Activated CD4-positive, alpha-beta T cell treated with anti-CD3 and anti-CD28 coated beads, Interleukin-2, amount 10 ng/mL, durations not matched to agents 24 days and 14 days (primary cell): ENCODE data around the gene VAMP2. TPM values are rescaled to one million over a fixed set of nuclear protein-coding genes. Genes with fewer than 3 reads are reported as not detected.

Experiments used
- DNase-seq: peaks from one replicate; pipeline ENCODE4 v3.0.0; 2022
- H3K27ac Mint-ChIP-seq: one replicate; pipeline ENCODE4 v1.8.0; 2022; ENCODE audit warnings: mild to moderate bottlenecking, mixed read lengths
- H3K27me3 Mint-ChIP-seq: one replicate; pipeline ENCODE4 v1.8.0; 2022; ENCODE audit warnings: mixed read lengths
- H3K36me3 Mint-ChIP-seq: one replicate; pipeline ENCODE4 v1.8.0; 2022; ENCODE audit warnings: low read depth, mild to moderate bottlenecking, mixed read lengths
- H3K4me1 Mint-ChIP-seq: one replicate; pipeline ENCODE4 v1.8.0; 2021; ENCODE audit warnings: mixed read lengths
- H3K4me3 Mint-ChIP-seq: one replicate; pipeline ENCODE4 v1.8.0; 2022; ENCODE audit warnings: mild to moderate bottlenecking, moderate library complexity, mixed read lengths
- H3K9me3 Mint-ChIP-seq: one replicate; pipeline ENCODE4 v1.8.0; 2021; ENCODE audit warnings: mixed read lengths
- intact Hi-C: fragments of 100-400 bp; cut with micrococcal nuclease; formaldehyde crosslinking; loops from one replicate; pipeline ENCODE4 v1.15.1; 2023
- total RNA-seq: library from RNA; stranded (reverse); gene quantifications from 2 replicates; pipeline ENCODE4 v1.2.3, GENCODE V29; 2022

VAMP2 gene
- total RNA-seq, 1 donor from 2014 or later, result 49.6 TPM

DNA sequence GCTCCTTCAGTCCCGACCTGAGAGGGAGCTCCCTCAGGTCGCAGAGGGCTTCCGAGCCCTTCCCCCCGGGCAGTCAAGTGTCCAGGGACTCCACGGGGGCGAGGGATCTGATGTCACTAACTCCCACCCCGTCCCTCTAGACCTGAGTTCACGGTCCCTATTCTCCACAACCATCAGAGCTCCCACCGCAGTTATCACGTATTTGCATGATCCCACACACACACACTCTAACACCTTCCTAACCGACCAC is 6.8 kb downstream of the VAMP2 start:
- H3K27me3 Mint-ChIP-seq, result no peaks in the 10 kb centered on the region
- no peak overlapping the region for H3K4me3 Mint-ChIP-seq
- intact Hi-C loops, result loop anchor here (1.0 to 10.0 kb wide), 6 partner anchors 17 to 921 kb away; partner anchors contain the start of genes DVL2, PHF23, TP53 and WRAP53
- H3K36me3 Mint-ChIP-seq, result peaks cover 28% of the 10 kb centered on the region
- DNase-seq, result no peak
- no peak overlapping the region for H3K27ac Mint-ChIP-seq
- peaks cover 58% of the 10 kb centered on the region for H3K4me1 Mint-ChIP-seq
- no peaks in the 10 kb centered on the region for H3K9me3 Mint-ChIP-seq

DNA sequence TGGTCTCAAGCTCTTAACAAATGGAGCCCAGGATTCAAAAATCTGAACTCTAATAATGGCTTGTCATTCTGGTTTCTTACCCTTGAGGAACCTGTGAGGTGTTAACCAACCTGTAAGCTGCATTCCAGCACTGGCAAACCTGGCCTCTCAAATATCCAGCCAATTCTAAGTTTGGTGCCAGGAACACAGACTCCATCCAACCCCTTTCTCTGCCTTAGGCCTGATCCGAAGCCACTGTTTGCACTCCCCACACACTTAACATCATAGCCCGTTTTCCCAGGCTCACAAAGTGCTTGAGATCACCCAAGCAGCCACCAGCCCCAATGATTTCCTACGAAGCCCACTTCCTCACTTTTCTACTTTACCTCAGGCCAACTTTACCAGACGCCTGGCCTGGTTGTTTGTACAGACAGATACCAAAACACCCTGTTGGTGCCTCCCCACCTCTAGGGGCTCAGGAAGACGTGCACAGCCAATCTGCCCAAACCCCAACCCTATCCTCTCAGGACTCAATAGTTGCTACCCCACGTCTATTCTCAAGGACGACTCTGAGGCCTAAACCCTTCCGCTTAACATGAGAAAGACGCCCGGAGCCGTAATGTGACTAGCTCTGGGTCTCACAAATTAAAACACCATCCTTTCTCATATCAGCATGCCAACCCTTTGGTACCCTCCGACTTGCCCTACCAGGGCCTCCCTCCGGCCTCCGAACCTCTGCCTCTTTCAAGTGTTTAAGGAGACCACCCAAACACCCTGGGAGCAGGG is 7.3 kb downstream of the VAMP2 start:
- Mint-ChIP-seq H3K27me3 (no peaks in the 10 kb centered on the region), H3K36me3 (peaks cover 23% of the 10 kb centered on the region), H3K4me1 (peaks cover 56% of the 10 kb centered on the region), H3K4me3 (no peak overlapping the region), H3K9me3 (no peaks in the 10 kb centered on the region), H3K27ac (no peak overlapping the region)
- peak; percentile 78 for DNase-seq
- intact Hi-C loops, result loop anchor here (10.0 kb wide), 2 partner anchors 471 to 921 kb away; partner anchors contain the start of genes DVL2, PHF23, TP53 and WRAP53

DNA sequence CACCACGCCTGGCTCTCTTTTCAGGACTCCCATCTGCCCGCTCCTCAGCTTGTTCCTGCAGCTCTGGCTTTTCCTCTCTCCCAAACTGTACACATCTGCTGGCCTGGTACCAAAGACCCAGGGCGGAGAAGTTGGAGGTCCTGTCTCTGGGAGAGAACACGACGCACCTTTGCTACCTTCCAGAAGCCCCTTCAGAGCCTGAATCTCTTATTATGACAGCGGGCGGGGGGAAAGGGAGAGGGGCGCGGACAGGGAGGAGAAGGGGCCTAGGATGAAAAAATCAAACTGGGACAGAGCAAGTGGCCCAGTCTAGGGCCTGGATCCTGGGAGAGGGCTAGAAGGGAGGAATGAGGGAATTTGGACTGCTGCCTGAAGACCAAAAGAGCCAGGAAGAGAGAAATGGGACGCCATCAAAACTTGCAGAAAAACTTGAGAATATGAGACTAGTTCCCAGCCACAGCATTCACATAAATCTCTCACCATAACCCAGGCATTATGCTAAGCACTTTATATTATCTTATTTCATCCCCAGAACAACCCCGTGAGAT is 8.1 kb downstream of the VAMP2 start:
- H3K4me3 Mint-ChIP-seq, result no peak overlapping the region
- DNase-seq, result no peak
- H3K36me3 Mint-ChIP-seq, result peaks cover 18% of the 10 kb centered on the region
- H3K27me3 Mint-ChIP-seq, result no peaks in the 10 kb centered on the region
- peaks cover 53% of the 10 kb centered on the region for H3K4me1 Mint-ChIP-seq
- H3K9me3 Mint-ChIP-seq, result no peaks in the 10 kb centered on the region
- intact Hi-C loops, result loop anchor here (10.0 kb wide), 2 partner anchors 470 to 920 kb away; partner anchors contain the start of genes DVL2, PHF23, TP53 and WRAP53
- no peak overlapping the region for H3K27ac Mint-ChIP-seq

DNA sequence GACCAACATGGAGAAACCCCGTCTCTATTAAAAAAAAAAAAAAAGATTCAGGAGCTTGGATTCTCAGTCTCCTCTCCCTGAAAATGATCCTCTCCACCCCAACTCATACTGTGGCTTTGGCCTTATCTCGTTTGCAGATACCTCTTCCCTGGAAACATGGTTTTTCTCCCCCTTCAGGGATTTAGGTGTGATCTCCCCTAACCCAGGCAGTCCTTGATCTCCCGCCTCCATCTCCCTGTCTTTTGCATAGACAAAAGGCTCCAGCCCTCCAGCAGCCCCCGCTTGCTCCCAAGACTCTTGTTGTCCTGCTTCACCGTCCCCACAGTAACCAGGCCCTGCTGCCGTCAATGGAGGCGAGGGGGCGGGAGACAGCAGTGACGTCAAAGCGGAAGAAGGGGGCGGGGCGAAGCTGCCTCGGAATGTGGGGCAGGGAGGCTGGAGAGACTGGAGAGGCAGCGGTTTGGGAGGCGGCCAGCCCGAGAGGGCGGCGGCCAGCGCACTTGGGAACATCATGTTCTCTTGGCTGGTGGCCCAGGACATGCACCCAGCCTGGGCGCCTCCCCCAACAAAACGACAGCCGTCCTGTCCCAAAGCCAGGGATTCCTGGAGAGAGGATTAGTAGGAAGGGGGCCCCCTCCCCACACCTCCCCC is 8.7 kb downstream of the VAMP2 start:
- Mint-ChIP-seq H3K27ac (no peak overlapping the region), H3K9me3 (no peaks in the 10 kb centered on the region), H3K27me3 (no peaks in the 10 kb centered on the region), H3K4me1 (peaks cover 48% of the 10 kb centered on the region), H3K4me3 (no peak overlapping the region), H3K36me3 (peaks cover 19% of the 10 kb centered on the region)
- peak; percentile 98 for DNase-seq
- intact Hi-C loops, result loop anchor here (10.0 kb wide), 2 partner anchors 469 to 919 kb away; partner anchors contain the start of genes DVL2, PHF23, TP53 and WRAP53

DNA sequence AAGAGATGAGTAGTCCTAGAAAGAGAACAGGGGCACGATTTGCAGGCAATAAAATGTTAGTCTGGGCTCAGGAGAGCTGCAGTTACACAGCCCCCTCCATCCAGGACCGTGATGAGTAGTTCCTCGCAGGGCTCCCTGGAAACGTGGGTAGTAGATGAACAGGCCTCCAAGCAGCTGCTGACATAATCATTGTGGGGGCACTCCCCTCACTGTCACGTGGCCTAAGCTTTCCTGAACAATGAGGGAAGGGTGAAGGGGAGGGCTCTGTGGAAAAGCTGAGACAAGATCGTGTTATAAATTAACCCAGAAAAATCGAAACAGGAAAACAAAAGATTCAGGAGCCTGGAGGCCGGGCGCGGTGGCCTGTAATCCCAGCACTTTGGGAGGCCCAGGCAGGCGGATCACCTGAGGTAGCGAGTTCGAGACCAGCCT is 9.2 kb downstream of the VAMP2 start:
- intact Hi-C loops, result loop anchor here (10.0 kb wide), 2 partner anchors 469 to 919 kb away; partner anchors contain the start of genes DVL2, PHF23, TP53 and WRAP53
- H3K4me1 Mint-ChIP-seq, result peaks cover 43% of the 10 kb centered on the region
- H3K9me3 Mint-ChIP-seq, result no peaks in the 10 kb centered on the region
- H3K36me3 Mint-ChIP-seq, result peaks cover 19% of the 10 kb centered on the region
- H3K27me3 Mint-ChIP-seq, result no peaks in the 10 kb centered on the region
- no peak overlapping the region for H3K27ac Mint-ChIP-seq
- no peak overlapping the region for H3K4me3 Mint-ChIP-seq
- DNase-seq, result peak; percentile 81

DNA sequence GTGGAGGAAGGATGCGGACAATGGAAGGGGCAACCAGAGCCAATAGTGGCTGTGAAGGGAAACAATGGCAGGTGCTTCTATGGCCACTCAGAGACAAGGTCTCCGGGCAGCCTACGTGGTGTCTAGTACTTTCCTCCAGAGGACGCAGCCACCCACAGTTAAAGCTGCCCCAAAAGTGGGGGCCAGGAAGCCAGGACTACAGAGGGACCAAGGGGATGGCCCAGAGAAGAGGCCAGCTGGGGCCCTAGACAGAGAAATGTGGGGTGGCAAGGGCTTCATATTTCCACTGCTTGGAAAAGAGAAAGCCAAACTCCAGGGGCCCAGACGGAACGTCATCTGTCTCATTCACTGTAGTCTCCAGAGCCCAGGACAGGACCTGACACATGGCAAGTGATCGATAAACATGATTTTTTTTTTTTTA is 9.7 kb downstream of the VAMP2 start:
- H3K27ac Mint-ChIP-seq, result no peak overlapping the region
- no peaks in the 10 kb centered on the region for H3K27me3 Mint-ChIP-seq
- intact Hi-C loops, result loop anchor here (10.0 kb wide), 2 partner anchors 468 to 918 kb away; partner anchors contain the start of genes DVL2, PHF23, TP53 and WRAP53
- peak; percentile 69 for DNase-seq
- H3K4me1 Mint-ChIP-seq, result peaks cover 41% of the 10 kb centered on the region
- H3K9me3 Mint-ChIP-seq, result no peaks in the 10 kb centered on the region
- no peak overlapping the region for H3K4me3 Mint-ChIP-seq
- peaks cover 21% of the 10 kb centered on the region for H3K36me3 Mint-ChIP-seq

DNA sequence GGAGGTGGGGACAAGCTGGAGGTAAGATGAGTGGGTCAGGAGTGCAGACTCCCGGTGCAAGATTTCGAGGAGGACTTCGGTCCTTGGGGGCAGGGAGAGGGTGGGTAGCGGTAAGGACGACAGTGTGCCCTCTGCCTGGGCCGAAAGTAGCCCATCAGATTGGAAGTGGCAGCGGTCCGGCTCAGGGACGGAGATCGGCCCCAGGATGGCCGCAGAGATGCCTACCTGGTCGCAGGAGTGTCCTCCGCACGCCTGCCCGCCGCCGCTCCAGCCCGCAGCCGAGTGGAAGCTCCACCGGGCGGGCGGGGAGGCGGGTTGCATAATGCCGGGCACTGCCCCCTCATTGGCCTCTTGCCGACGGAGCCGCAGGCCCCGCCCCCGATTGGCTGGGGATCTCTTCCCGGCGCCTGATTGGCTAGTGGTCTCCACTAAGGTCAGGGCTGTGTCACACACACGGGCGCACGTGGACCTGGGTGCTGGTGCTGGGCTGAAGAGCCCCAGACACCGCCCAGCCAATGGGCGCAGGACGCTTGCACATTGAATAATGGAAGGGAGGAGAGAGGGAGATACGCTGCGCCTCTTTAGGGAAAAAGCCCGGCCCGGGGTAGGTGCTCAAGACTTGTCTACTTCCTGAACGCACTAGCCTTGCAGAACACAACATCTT is 10.5 kb downstream of the VAMP2 start, which contains the start of gene PER1:
TSS of gene PER1 (minus strand) at position 293 of the 664 bp plus-strand sequence. CDS start 1,698 bp downstream, outside the sequence.
- Mint-ChIP-seq H3K36me3 (peaks cover 25% of the 10 kb centered on the region), H3K4me3 (no peak within 1 kb of the TSS), H3K27me3 (no peaks in the 10 kb centered on the region), H3K4me1 (peaks cover 41% of the 10 kb centered on the region), H3K27ac (no peak within 1 kb of the TSS), H3K9me3 (no peaks in the 10 kb centered on the region)
- intact Hi-C loops, result loop anchor here (1.0 to 10.0 kb wide), 3 partner anchors 311 to 917 kb away; partner anchors contain the start of genes DVL2, PHF23, TP53 and WRAP53
- DNase-seq, result peak; percentile 97

DNA sequence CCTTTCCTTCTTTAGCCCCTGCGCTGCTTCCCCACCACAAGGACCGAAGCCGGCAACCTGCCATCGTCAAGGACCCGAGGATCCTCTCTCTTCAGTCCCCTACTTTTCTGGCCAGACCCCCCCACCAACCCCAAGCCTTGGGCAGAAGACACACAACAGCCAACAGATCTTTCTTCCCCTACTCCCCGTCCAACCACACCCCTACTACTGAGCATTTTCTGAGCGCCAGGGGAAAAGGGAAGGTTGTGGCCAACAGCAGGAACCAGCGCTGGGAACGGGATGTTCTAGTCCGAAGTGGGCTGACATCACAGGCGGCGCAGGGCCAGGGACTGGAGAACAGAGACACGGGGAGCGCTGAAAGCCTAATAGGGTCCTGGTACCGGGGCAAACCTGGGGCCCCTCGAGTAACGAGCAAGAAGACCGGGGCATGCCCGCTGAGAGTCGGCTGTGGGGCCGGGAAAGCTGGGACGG is 11.1 kb downstream of the VAMP2 start:
- intact Hi-C loops, result loop anchor here (1.0 to 10.0 kb wide), 4 partner anchors 12 to 917 kb away; partner anchors contain the start of genes DVL2, PHF23, TP53 and WRAP53
- Mint-ChIP-seq H3K27me3 (no peaks in the 10 kb centered on the region), H3K9me3 (no peaks in the 10 kb centered on the region), H3K27ac (no peak overlapping the region), H3K4me1 (peaks cover 42% of the 10 kb centered on the region), H3K36me3 (peaks cover 31% of the 10 kb centered on the region), H3K4me3 (no peak overlapping the region)
- peak; percentile 82 for DNase-seq

DNA sequence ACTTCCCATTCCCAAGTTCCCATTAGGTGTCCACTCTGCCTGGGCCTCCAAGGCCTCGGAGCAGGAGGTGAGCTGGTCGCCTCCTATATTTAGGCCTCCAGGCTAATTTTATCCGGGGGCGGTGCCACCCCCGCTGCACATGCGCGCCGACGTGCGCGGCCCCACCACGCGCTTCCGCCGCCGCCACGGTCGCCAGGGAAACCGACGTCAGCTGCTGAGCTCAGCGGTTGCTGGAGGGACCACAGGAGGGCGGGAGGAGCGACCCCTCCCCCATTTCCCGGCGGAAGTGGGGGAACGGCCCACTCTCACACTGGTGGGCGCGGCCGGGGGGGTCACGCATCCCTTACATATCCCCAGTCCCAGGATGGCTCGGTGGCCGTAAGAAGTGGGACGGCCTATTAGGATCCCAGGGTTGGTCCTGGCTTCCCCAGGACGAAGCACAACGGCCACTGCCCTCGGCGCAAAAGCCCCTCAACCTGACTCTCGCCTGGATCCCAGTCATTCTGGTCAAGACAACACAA is 11.6 kb downstream of the VAMP2 start:
- Mint-ChIP-seq H3K4me3 (no peak overlapping the region), H3K27ac (no peak overlapping the region)

DNA sequence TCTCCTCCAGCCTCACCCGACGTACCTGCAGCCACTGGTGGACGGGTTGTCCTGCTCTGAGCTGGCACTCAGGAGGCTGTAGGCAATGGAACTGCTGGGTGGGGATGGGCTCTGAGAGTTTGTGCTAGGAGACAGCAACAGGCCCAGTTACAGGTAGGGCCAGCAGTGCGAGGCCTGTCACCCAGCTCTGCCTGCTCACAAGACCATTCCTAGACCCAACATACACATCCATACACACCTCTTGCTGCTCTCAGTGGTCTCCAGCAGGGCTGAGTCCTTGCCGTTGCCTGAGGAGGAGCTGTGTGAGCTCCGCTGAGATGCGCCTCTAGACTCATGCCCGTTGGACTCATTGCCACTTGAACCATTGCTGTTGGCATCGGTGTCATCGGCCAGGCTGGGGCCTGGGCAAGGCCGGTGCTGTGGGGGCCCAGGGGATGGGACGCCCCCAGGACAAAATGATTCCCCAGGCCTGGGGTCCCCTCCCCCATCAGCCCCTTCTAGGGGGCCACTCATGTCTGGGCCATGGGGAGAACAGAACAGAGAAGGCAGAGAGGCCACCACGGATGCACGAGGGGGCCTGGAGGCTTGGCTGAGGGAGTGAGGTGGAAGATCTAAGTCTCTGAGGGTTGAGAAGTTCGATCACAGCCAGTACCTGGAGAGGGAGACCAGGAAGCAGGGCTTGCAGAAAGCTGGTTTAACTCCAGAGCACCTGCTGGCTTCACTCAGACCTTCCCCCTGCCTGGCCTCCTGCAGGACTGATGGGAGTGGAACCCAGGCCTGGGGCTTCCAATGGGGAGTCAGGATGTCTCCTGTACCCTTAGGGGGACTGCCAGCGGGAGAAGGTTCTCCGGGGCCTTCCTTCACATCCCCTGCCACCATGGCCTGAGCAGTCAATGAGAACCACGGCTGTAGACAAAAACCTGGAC is 12.3 kb downstream of the VAMP2 start:
- H3K4me1 Mint-ChIP-seq, result peaks cover 41% of the 10 kb centered on the region
- intact Hi-C loops, result loop anchor here (1.0 to 10.0 kb wide), 3 partner anchors 11 to 916 kb away; partner anchors contain the start of genes DVL2, PHF23, TP53 and WRAP53
- H3K36me3 Mint-ChIP-seq, result peaks cover 41% of the 10 kb centered on the region
- DNase-seq, result peak; percentile 64
- H3K9me3 Mint-ChIP-seq, result no peaks in the 10 kb centered on the region
- no peak overlapping the region for H3K4me3 Mint-ChIP-seq
- no peaks in the 10 kb centered on the region for H3K27me3 Mint-ChIP-seq
- H3K27ac Mint-ChIP-seq, result no peak overlapping the region

More for the DNA sequence above, 11.6 kb downstream of the VAMP2 start:
- Mint-ChIP-seq H3K4me1 (peaks cover 42% of the 10 kb centered on the region), H3K27me3 (no peaks in the 10 kb centered on the region), H3K9me3 (no peaks in the 10 kb centered on the region), H3K36me3 (peaks cover 36% of the 10 kb centered on the region)
- intact Hi-C loops, result loop anchor here (1.0 to 10.0 kb wide), 3 partner anchors 12 to 916 kb away; partner anchors contain the start of genes DVL2, PHF23, TP53 and WRAP53
- peak; percentile 98 for DNase-seq

DNA sequence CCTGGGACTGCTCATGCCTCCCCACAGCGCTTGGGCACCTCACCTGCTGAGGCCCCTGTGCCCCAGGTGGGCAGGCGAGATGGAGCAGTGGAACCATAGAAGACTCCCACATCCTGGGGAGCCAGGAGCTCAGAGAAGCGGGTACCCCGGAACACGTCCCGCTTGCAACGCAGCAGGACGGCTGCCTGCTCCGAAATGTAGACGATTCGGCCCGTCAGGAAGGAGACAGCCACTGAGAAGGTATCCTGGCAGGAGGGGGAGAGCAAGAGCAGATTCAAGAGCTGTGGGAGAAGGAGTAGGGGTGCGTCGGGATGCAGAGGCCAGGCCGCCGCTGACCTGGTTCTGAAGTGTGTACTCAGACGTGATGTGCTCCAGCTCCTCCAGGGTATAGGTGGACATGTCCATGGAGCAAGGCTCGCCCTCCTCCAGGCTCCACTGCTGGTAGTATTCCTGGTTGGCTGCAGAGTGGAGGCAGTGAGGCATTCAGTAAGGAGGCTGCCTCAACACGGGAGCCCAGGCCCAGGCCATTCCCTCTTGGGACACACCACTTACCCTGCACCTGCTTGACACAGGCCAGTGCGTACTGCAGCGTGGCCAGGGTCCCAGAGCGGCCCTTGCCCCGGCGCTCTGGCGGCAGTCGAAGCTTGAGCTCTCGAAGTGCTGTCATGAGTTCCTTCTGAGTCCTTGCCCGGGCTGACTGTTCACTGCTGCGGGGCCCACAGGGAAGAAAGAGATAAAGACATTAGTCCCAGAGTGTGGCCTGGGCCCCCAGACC is 13.1 kb downstream of the VAMP2 start:
- H3K4me1 Mint-ChIP-seq, result peaks cover 32% of the 10 kb centered on the region
- peaks cover 42% of the 10 kb centered on the region for H3K36me3 Mint-ChIP-seq
- no peaks in the 10 kb centered on the region for H3K9me3 Mint-ChIP-seq
- no peak overlapping the region for H3K27ac Mint-ChIP-seq
- intact Hi-C loops, result loop anchor here (10.0 kb wide), 2 partner anchors 465 to 915 kb away; partner anchors contain the start of genes DVL2, PHF23, TP53 and WRAP53
- H3K4me3 Mint-ChIP-seq, result no peak overlapping the region
- peak; percentile 62 for DNase-seq
- H3K27me3 Mint-ChIP-seq, result no peaks in the 10 kb centered on the region
